ENCODE measurements around the gene MRPS6. TPM values are rescaled to one million over a fixed set of nuclear protein-coding genes. Genes with fewer than 3 reads are reported as not detected.

The MRPS6 gene
- total and polyA plus RNA-seq, 2 donors from 2014 or later = 52.3 to 270 TPM

DNA sequence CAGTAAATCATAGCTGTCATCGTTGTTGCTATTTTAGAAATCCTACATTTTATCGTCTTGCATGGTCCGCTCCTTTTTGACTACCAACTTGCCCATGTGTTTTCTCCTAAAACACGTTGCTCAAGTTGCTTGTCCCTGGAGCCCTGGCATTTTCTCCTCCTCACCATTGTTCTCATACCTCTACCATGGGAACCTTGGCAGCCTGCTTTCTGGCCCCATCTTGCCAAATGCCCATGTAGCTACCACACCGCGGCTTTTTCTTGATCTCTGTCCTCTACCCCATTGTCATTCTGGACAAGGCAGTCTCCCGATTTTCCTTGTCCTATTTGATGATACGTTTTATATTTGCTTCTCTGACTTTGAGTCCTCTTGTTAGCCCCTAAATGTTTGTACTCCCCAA is 50.2 kb downstream of the MRPS6 start:
- no peak overlapping the region for H3K27ac ChIP-seq (ENCODE audit: low read depth in 2 of 2, low read length in 2 of 2)
- no peaks in the 10 kb centered on the region for H3K27me3 ChIP-seq (ENCODE audit: control insufficient read depth, insufficient read depth, low read length)
- peaks cover 0 to 26% (median 2%) of the 10 kb centered on the region in 3 donors for H3K36me3 ChIP-seq (ENCODE audit: control insufficient read depth in 2 of 3, insufficient read depth in 3 of 3, low read length in 3 of 3)
- peaks cover 0 to 21% (median 6%) of the 10 kb centered on the region in 3 donors for H3K4me1 ChIP-seq (ENCODE audit: control insufficient read depth in 2 of 3, insufficient read depth in 2 of 3, low read depth in 1 of 3, low read length in 3 of 3)
- intact Hi-C loops (cut with DNase I) = no loop called here
- DNase-seq (no peak), FAIRE-seq (no peak)
- no peak overlapping the region for H3K9ac ChIP-seq (ENCODE audit: low read length in 3 of 3)
- H3K9me3 ChIP-seq (ENCODE audit: control insufficient read depth in 2 of 3, insufficient read depth in 1 of 3, low read length in 3 of 3) = no peaks in the 10 kb centered on the region
- no peak overlapping the region for H3K4me3 ChIP-seq (ENCODE audit: low read length in 3 of 3)
- TF ChIP-seq, protein P1, sequence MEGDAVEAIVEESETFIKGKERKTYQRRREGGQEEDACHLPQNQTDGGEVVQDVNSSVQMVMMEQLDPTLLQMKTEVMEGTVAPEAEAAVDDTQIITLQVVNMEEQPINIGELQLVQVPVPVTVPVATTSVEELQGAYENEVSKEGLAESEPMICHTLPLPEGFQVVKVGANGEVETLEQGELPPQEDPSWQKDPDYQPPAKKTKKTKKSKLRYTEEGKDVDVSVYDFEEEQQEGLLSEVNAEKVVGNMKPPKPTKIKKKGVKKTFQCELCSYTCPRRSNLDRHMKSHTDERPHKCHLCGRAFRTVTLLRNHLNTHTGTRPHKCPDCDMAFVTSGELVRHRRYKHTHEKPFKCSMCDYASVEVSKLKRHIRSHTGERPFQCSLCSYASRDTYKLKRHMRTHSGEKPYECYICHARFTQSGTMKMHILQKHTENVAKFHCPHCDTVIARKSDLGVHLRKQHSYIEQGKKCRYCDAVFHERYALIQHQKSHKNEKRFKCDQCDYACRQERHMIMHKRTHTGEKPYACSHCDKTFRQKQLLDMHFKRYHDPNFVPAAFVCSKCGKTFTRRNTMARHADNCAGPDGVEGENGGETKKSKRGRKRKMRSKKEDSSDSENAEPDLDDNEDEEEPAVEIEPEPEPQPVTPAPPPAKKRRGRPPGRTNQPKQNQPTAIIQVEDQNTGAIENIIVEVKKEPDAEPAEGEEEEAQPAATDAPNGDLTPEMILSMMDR (IDR thresholded peaks at IDR 0.05; ENCODE audit: borderline replicate concordance, extremely low read depth, insufficient read depth) = no peak

DNA sequence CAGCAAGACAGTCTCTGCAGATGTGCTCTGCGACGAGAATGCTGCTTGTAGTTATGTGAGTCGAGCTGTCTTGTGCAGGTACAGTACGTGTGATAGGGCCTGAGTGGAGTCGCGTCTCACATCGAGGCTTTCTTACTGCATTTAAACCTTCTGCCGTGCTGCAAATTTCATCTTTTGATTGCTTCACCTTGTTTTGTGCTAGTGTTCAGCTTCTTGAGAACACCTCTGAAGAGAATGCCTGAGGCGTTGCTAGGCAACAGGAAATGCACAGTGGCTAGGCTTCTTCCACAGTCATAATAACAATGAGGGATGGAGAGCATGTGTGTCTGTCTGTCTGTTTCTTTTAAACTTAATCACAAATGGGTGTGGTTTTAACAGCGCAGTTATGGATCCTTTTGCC is 52.9 kb downstream of the MRPS6 start:
- no peak for FAIRE-seq
- Histone ChIP-seq H3K36me3 (ENCODE audit: control insufficient read depth in 2 of 3, insufficient read depth in 3 of 3, low read length in 3 of 3) (peaks cover 0 to 29% (median 2%) of the 10 kb centered on the region in 3 donors), H3K4me1 (ENCODE audit: control insufficient read depth in 2 of 3, insufficient read depth in 2 of 3, low read depth in 1 of 3, low read length in 3 of 3) (peaks cover 3 to 34% (median 22%) of the 10 kb centered on the region in 3 donors), H3K9me3 (ENCODE audit: control insufficient read depth in 2 of 3, insufficient read depth in 1 of 3, low read length in 3 of 3) (no peaks in the 10 kb centered on the region), H3K27me3 (ENCODE audit: control insufficient read depth, insufficient read depth, low read length) (no peaks in the 10 kb centered on the region), H3K9ac (ENCODE audit: low read length in 3 of 3) (no peak overlapping the region), H3K4me3 (ENCODE audit: low read length in 3 of 3) (no peak overlapping the region), H3K27ac (ENCODE audit: low read depth in 2 of 2, low read length in 2 of 2) (no peak overlapping the region)
- DNase-seq = peak in 1 of 5 donors; percentile 32
- intact Hi-C loops (cut with DNase I) = no loop called here
- TF ChIP-seq, protein P1 (IDR thresholded peaks at IDR 0.05; ENCODE audit: borderline replicate concordance, extremely low read depth, insufficient read depth) = no peak

DNA sequence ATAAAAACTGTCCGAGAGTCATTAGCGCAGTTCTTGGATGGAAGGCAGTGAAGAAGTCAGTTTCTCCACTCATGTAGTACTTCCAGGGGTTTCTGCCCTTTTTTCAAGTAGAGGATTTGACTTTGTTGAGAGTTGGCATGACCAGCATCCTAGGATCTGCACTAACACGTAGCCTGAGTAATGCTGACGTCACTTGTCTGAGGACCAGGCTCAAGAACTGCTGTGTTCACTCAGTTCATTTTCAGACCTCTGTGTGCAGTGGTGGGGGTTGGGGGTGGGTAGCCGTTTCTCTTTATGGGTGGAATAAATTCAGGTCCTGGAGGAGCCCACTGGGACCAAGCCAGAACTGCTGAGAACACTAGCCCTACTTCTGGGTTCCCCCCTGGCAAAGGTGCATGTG is 53.3 kb downstream of the MRPS6 start:
- Histone ChIP-seq H3K4me1 (ENCODE audit: control insufficient read depth in 2 of 3, insufficient read depth in 2 of 3, low read depth in 1 of 3, low read length in 3 of 3) (peaks cover 3 to 38% (median 24%) of the 10 kb centered on the region in 3 donors), H3K9ac (ENCODE audit: low read length in 3 of 3) (no peak overlapping the region), H3K27ac (ENCODE audit: low read depth in 2 of 2, low read length in 2 of 2) (no peak overlapping the region), H3K27me3 (ENCODE audit: control insufficient read depth, insufficient read depth, low read length) (no peaks in the 10 kb centered on the region), H3K36me3 (ENCODE audit: control insufficient read depth in 2 of 3, insufficient read depth in 3 of 3, low read length in 3 of 3) (peaks cover 0 to 30% (median 2%) of the 10 kb centered on the region in 3 donors), H3K9me3 (ENCODE audit: control insufficient read depth in 2 of 3, insufficient read depth in 1 of 3, low read length in 3 of 3) (no peaks in the 10 kb centered on the region), H3K4me3 (ENCODE audit: low read length in 3 of 3) (no peak overlapping the region)
- TF ChIP-seq, protein P1 (IDR thresholded peaks at IDR 0.05; ENCODE audit: borderline replicate concordance, extremely low read depth, insufficient read depth) = no peak
- FAIRE-seq (no peak), DNase-seq (no peak)
- intact Hi-C loops (cut with DNase I) = no loop called here

DNA sequence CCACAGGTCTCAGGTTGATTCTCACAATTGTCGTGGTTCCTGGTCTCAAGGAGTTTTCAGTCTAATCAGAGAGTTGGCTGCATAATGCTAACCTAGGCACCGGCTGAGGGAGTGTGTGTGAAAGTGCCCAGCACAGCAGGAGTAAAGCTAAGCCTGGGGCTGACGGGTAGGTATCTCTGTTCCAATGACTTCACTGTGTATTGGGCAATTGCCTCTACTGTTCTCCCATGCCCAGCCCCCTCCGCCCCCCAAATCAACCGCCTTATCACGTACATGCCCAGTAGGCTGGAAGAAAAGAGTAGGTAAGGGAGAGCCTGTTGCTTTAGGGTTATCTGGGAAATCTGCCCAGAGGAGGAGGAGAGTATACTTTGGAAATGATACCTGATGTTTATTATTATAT is 54.7 kb downstream of the MRPS6 start:
- DNase-seq (no peak), FAIRE-seq (no peak)
- peak overlapping the region in 1 of 3 donors; percentile 6 for H3K4me3 ChIP-seq (ENCODE audit: low read length in 3 of 3)
- peaks cover 0 to 30% (median 2%) of the 10 kb centered on the region in 3 donors for H3K36me3 ChIP-seq (ENCODE audit: control insufficient read depth in 2 of 3, insufficient read depth in 3 of 3, low read length in 3 of 3)
- H3K9me3 ChIP-seq (ENCODE audit: control insufficient read depth in 2 of 3, insufficient read depth in 1 of 3, low read length in 3 of 3) = no peaks in the 10 kb centered on the region
- TF ChIP-seq, protein P1 (IDR thresholded peaks at IDR 0.05; ENCODE audit: borderline replicate concordance, extremely low read depth, insufficient read depth) = no peak
- H3K27ac ChIP-seq (ENCODE audit: low read depth in 2 of 2, low read length in 2 of 2) = no peak overlapping the region
- no peak overlapping the region for H3K9ac ChIP-seq (ENCODE audit: low read length in 3 of 3)
- H3K27me3 ChIP-seq (ENCODE audit: control insufficient read depth, insufficient read depth, low read length) = no peaks in the 10 kb centered on the region
- peaks cover 3 to 42% (median 37%) of the 10 kb centered on the region in 3 donors for H3K4me1 ChIP-seq (ENCODE audit: control insufficient read depth in 2 of 3, insufficient read depth in 2 of 3, low read depth in 1 of 3, low read length in 3 of 3)
- intact Hi-C loops (cut with DNase I) = no loop called here
